Upper lobe of right lung (tissue), 1 donor: ENCODE results near the gene PNPO. TPM values are rescaled to one million over a fixed set of nuclear protein-coding genes. Genes with fewer than 3 reads are reported as not detected.

Experiments used
- ATAC-seq: fragments of 200-7000 bp; cut with Tn5 transposase; one replicate; pipeline ENCODE4 v1.9.1; 2020; ENCODE audit warnings: mild to moderate bottlenecking, moderate library complexity
- DNase-seq: peaks from one replicate; pipeline ENCODE4 v3.0.0-alpha.2; 2020
- H3K27ac ChIP-seq: fragments of 200-600 bp; one replicate; pipeline ENCODE4 v1.8.0; 2022
- H3K27me3 ChIP-seq: fragments of 200-600 bp; one replicate; pipeline ENCODE4 v1.8.0; 2022; ENCODE audit warnings: mild to moderate bottlenecking
- H3K36me3 ChIP-seq: fragments of 200-600 bp; one replicate; pipeline ENCODE4 v1.8.0; 2022
- H3K4me1 ChIP-seq: fragments of 200-600 bp; one replicate; pipeline ENCODE4 v1.8.0; 2022
- H3K4me3 ChIP-seq: fragments of 200-600 bp; one replicate; pipeline ENCODE4 v1.8.0; 2022; ENCODE audit warnings: mild to moderate bottlenecking
- H3K9me3 ChIP-seq: fragments of 200-600 bp; one replicate; pipeline ENCODE4 v1.8.0; 2022
- CTCF ChIP-seq: fragments of 200-600 bp; IDR thresholded peaks from one replicate; pipeline ENCODE4 v1.8.0; 2022; ENCODE audit warnings: antibody characterized with exemption
- intact Hi-C: fragments of 100-400 bp; cut with DNase I; formaldehyde crosslinking; loops from one replicate; pipeline ENCODE4 v1.11.0; 2022
- long read RNA-seq: library from polyadenylated mRNA; unstranded; transcript quantifications from one replicate; pipeline ENCODE4 v2.0.0, GENCODE V29; 2021
- total RNA-seq: library from RNA; stranded (reverse); fragmentation: NEBNext Ultra II Directional; extraction: Animal tissue kit (Norgen Biotek cat#: 25700); gene quantifications from one replicate; pipeline ENCODE4 v1.2.1, GENCODE V29; 2021
- donor health status: DM: no; HTN: yes; CAD: no; lungs with severe emphysema.

The PNPO gene
- total RNA-seq: 29.4 TPM
- long read RNA-seq, transcript PNPO-217 (7 exons, 3,465 nt): major isoform, 35 of 49 reads
- long read RNA-seq, partial matches to known transcripts: 10 of 49 reads
- long read RNA-seq, other reads (novel, unspliced or antisense): 2 of 49 reads

GRCh38 chr17:47941246-47942095, at the start of gene PNPO:
TSS of gene PNPO (plus strand) at chr17:47941571. CDS start at chr17:47941676, 105 bp downstream.
- H3K9me3 ChIP-seq: no peaks in the 10 kb centered on the region
- no peaks in the 10 kb centered on the region for H3K36me3 ChIP-seq
- H3K4me3 ChIP-seq: peak within 1 kb of the TSS; percentile 96
- peak; percentile 95 for DNase-seq
- intact Hi-C loops: no loop called here
- TF ChIP-seq CTCF: no peak
- ATAC-seq: peak; percentile 99
- no peaks in the 10 kb centered on the region for H3K27me3 ChIP-seq
- H3K27ac ChIP-seq: peak within 1 kb of the TSS; percentile 87
- peaks cover 21% of the 10 kb centered on the region for H3K4me1 ChIP-seq

- TF ChIP-seq CTCF: no peak
- H3K4me3 ChIP-seq: peak overlapping the region; percentile 76
- intact Hi-C loops: loop anchor here (5.0 kb wide), 1 partner anchor 52 kb away; the partner anchor contains the start of gene SCRN2
- H3K27me3 ChIP-seq: no peaks in the 10 kb centered on the region
- ATAC-seq: no peak
- DNase-seq: no peak
- H3K4me1 ChIP-seq: peaks cover 24% of the 10 kb centered on the region
- no peaks in the 10 kb centered on the region for H3K9me3 ChIP-seq
- no peaks in the 10 kb centered on the region for H3K36me3 ChIP-seq
- H3K27ac ChIP-seq: peak overlapping the region; percentile 91
Measured at GRCh38 chr17:47894498-47895346, 46.6 kb upstream of the PNPO start.

GRCh38 chr17:47895347-47895855, 46.0 kb upstream of the PNPO start:
- DNase-seq (peak; percentile 76), ATAC-seq (peak; percentile 2)
- intact Hi-C loops: no loop called here
- Histone ChIP-seq H3K9me3 (no peaks in the 10 kb centered on the region), H3K27me3 (no peaks in the 10 kb centered on the region), H3K4me3 (peak overlapping the region; percentile 76), H3K27ac (peak overlapping the region; percentile 91), H3K4me1 (peaks cover 31% of the 10 kb centered on the region), H3K36me3 (no peaks in the 10 kb centered on the region)
- no peak for TF ChIP-seq CTCF

GRCh38 chr17:47895856-47896671, 45.3 kb upstream of the PNPO start, which contains the start of gene SP2:
TSS of gene SP2 (plus strand) at chr17:47896236. CDS start at chr17:47896287, 51 bp downstream.
- H3K9me3 ChIP-seq: no peaks in the 10 kb centered on the region
- ATAC-seq (peak; percentile 94), DNase-seq (peak; percentile 99)
- TF ChIP-seq CTCF: peak; percentile 2
- H3K27ac ChIP-seq: peak within 1 kb of the TSS; percentile 98
- no peaks in the 10 kb centered on the region for H3K27me3 ChIP-seq
- H3K4me3 ChIP-seq: peak within 1 kb of the TSS; percentile 89
- peaks cover 33% of the 10 kb centered on the region for H3K4me1 ChIP-seq
- no peaks in the 10 kb centered on the region for H3K36me3 ChIP-seq
- intact Hi-C loops: no loop called here
